Neural crest cell (in vitro differentiated cells): ENCODE results near the gene FAHD1. TPM values are rescaled to one million over a fixed set of nuclear protein-coding genes. Genes with fewer than 3 reads are reported as not detected.
"Not testable (repeated sequence)": the region's sequence is repeated elsewhere in the genome, so short reads cannot be mapped to it uniquely, and the experiment has no call there.

Experiments
- DNase-seq: peaks from one replicate; pipeline ENCODE4 v3.0.0; 2021; ENCODE audit warnings: low read depth, mixed read lengths, low spot score
- H3K27ac Mint-ChIP-seq: one replicate; pipeline ENCODE4 v1.8.0; 2021; ENCODE audit warnings: mild to moderate bottlenecking, mixed read lengths; ENCODE audit not compliant: unreplicated experiment
- H3K27me3 Mint-ChIP-seq: 2 replicates; pipeline ENCODE4 v1.8.0; 2021; ENCODE audit warnings: low read depth, mild to moderate bottlenecking, mixed read lengths
- H3K36me3 Mint-ChIP-seq: 2 replicates; pipeline ENCODE4 v1.8.0; 2021; ENCODE audit warnings: low read depth, mild to moderate bottlenecking, mixed read lengths
- H3K4me1 Mint-ChIP-seq: 2 replicates; pipeline ENCODE4 v1.8.0; 2021; ENCODE audit warnings: mixed read lengths
- H3K4me3 Mint-ChIP-seq: one replicate; pipeline ENCODE4 v1.8.0; 2021; ENCODE audit warnings: mild to moderate bottlenecking, mixed read lengths
- H3K9me3 Mint-ChIP-seq: 2 replicates; pipeline ENCODE4 v1.8.0; 2021; ENCODE audit warnings: mixed read lengths
- total RNA-seq: library from RNA; stranded (reverse); gene quantifications from 2 replicates; pipeline ENCODE4 v1.2.1, GENCODE V29; 2021
- TF ChIP-seq, protein P1 (sequence below): fragments of 200-600 bp; sonication (generic); conservative IDR thresholded peaks from 2 replicates; pipeline ENCODE4 v1.5.0; 2021; ENCODE audit warnings: antibody characterized with exemption, mild to moderate bottlenecking

The FAHD1 gene
- total RNA-seq, 1 donor from 2014 or later: 27.2 TPM

GRCh38 chr16:1794221-1794871 is 32.7 kb upstream of the FAHD1 start:
- Mint-ChIP-seq H3K27ac (no peak overlapping the region), H3K36me3 (peaks cover 11% of the 10 kb centered on the region), H3K27me3 (no peaks in the 10 kb centered on the region), H3K9me3 (no peaks in the 10 kb centered on the region), H3K4me1 (no peaks in the 10 kb centered on the region), H3K4me3 (no peak overlapping the region)
- no peak for DNase-seq
- TF ChIP-seq, protein P1, sequence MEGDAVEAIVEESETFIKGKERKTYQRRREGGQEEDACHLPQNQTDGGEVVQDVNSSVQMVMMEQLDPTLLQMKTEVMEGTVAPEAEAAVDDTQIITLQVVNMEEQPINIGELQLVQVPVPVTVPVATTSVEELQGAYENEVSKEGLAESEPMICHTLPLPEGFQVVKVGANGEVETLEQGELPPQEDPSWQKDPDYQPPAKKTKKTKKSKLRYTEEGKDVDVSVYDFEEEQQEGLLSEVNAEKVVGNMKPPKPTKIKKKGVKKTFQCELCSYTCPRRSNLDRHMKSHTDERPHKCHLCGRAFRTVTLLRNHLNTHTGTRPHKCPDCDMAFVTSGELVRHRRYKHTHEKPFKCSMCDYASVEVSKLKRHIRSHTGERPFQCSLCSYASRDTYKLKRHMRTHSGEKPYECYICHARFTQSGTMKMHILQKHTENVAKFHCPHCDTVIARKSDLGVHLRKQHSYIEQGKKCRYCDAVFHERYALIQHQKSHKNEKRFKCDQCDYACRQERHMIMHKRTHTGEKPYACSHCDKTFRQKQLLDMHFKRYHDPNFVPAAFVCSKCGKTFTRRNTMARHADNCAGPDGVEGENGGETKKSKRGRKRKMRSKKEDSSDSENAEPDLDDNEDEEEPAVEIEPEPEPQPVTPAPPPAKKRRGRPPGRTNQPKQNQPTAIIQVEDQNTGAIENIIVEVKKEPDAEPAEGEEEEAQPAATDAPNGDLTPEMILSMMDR: no peak

- TF ChIP-seq, protein P1: no peak
- no peak for DNase-seq
Measured at GRCh38 chr16:1794908-1795666, 31.9 kb upstream of the FAHD1 start.

GRCh38 chr16:1799263-1799662 is 27.7 kb upstream of the FAHD1 start:
- H3K36me3 Mint-ChIP-seq: peaks cover 16% of the 10 kb centered on the region
- H3K4me1 Mint-ChIP-seq, H3K27me3 Mint-ChIP-seq, H3K27ac Mint-ChIP-seq, DNase-seq, H3K4me3 Mint-ChIP-seq, H3K9me3 Mint-ChIP-seq: not testable (repeated sequence)

More at GRCh38 chr16:1794908-1795666, 31.9 kb upstream of the FAHD1 start:
- Mint-ChIP-seq H3K27ac (no peak overlapping the region), H3K9me3 (no peaks in the 10 kb centered on the region), H3K27me3 (no peaks in the 10 kb centered on the region), H3K4me1 (no peaks in the 10 kb centered on the region), H3K36me3 (peaks cover 14% of the 10 kb centered on the region), H3K4me3 (no peak overlapping the region)

GRCh38 chr16:1800701-1801100 is 26.3 kb upstream of the FAHD1 start:
- DNase-seq: no peak
- Mint-ChIP-seq H3K9me3 (no peaks in the 10 kb centered on the region), H3K27ac (no peak overlapping the region), H3K36me3 (peaks cover 19% of the 10 kb centered on the region), H3K27me3 (no peaks in the 10 kb centered on the region), H3K4me3 (no peak overlapping the region), H3K4me1 (no peaks in the 10 kb centered on the region)
- TF ChIP-seq, protein P1: no peak

- Mint-ChIP-seq H3K27me3 (no peaks in the 10 kb centered on the region), H3K27ac (no peak overlapping the region), H3K9me3 (no peaks in the 10 kb centered on the region), H3K36me3 (peaks cover 11% of the 10 kb centered on the region), H3K4me3 (no peak overlapping the region), H3K4me1 (no peaks in the 10 kb centered on the region)
- TF ChIP-seq, protein P1: no peak
- no peak for DNase-seq
Measured at GRCh38 chr16:1807626-1808025, 19.4 kb upstream of the FAHD1 start.

- H3K4me1 Mint-ChIP-seq: no peaks in the 10 kb centered on the region
- H3K4me3 Mint-ChIP-seq: no peak overlapping the region
- peaks cover 11% of the 10 kb centered on the region for H3K36me3 Mint-ChIP-seq
- H3K27ac Mint-ChIP-seq: no peak overlapping the region
- no peaks in the 10 kb centered on the region for H3K27me3 Mint-ChIP-seq
- TF ChIP-seq, protein P1: no peak
- H3K9me3 Mint-ChIP-seq: no peaks in the 10 kb centered on the region
- DNase-seq: no peak
Measured at GRCh38 chr16:1808691-1809090, 18.3 kb upstream of the FAHD1 start.
